ENCODE measurements around the gene CDC27. TPM values are rescaled to one million over a fixed set of nuclear protein-coding genes. Genes with fewer than 3 reads are reported as not detected.
"Not testable (repeated sequence)": the region's sequence is repeated elsewhere in the genome, so short reads cannot be mapped to it uniquely, and the experiment has no call there.

The CDC27 gene
- total RNA-seq, 2 experiments from 2014 or later = 124 to 126 TPM

DNA sequence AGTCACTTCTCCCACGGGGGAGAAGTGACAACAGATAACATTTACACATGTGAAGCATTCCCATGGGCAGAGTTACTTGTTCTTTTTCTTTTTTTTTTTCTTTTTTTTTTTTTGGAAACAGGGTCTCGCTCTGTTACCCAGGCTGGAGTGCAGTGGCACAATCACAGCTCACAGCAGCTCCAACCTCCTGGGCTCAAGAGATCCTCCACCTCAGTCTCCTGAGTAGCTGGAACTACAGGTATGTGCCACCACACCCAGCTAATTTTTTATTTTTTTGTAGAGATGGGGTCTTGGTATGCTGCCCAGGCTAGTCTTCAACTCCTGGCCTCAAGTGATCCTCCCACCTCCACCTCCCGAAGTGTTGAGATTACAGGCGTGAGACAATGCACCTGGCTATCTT lies 20.2 kb downstream of the CDC27 start:
- POLR2A ChIA-PET, CTCF ChIA-PET: not testable (repeated sequence)

DNA sequence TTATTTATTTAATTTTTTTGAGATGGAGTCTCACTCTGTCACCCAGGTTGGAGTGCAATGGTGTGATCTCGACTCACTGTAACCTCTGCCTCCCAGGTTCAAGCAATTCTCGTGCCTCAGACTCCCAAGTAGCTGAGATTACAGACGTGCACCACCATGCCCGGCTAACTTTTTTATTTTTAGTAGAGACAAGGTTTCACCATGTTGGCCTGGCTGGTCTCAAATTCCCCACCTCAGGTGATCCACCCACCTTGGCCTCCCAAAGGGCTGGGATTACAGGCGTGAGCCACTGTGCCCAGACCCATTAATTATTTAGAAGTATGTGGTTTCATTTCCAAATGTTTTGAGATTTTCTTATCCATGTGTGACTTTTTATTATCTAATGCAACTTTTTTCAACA lies 22.2 kb downstream of the CDC27 start:
- POLR2A ChIA-PET, CTCF ChIA-PET: not testable (repeated sequence)

DNA sequence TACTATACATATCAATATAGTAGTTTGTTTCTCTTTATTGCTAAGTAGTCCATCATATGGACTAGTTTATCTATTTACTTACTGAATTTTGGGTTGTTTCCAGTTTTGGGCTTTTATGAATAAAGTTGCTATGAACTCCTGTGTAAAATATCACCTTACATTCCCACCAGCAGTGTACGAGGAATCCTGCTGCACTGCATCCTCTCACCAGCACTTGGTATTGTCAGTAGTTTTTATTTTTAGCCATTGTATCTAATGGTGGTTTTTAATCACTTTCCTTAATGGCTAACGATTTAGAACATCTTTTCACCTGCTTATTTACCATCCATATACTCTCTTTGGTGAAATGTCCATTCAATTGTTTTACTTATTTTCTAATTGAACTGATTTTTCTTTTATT lies 24.0 kb downstream of the CDC27 start:
- POLR2A ChIA-PET = no interaction called here
- CTCF ChIA-PET = no interaction called here

DNA sequence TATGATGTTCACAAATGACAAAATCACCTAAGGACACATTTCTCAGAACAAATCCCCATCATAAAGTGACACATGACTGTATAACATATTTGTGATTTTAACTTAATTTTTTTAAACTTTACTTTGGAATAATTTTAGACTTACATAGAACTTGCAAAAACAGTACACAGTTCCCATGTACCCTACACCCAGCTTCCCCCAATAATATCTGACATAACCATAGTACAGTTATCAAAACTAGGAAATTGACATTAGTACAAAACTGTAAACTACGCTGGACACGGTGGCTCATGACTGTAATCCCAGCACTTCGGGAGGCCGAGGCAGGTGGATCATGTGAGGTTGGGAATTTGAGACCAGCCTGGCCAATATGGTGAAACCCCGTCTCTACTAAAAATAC lies 24.8 kb downstream of the CDC27 start:
- ChIA-PET CTCF (no interaction called here), POLR2A (no interaction called here)

DNA sequence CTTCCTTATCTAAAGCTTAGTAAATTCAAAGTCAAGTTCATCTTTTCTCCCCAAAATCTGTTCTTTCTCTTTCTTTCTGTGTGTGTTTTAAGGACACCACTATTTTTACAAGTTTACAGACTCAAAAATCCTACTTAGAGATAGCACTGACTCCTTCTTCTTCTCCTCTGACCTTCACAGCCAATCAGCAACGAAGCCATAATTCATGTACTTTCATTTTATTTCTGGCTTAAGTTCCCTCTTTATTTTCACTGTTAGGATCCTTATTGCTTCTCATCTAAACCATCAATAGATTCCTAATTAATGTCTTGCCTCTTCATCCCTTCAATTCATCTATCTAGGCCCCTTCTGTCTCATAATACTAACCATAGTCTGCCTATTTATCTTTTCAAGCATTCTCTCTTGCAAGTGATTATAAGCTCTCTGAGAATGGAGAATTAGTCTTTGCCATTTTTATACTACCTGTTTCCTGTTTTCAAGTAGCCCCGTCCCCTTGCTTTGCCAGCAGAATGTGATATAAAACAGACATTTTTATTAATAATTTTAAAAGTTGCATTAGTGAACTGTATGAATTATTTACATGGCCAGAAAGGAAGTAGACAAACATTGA lies 27.0 kb downstream of the CDC27 start:
- ChIA-PET CTCF (no interaction called here), POLR2A (no interaction called here)

DNA sequence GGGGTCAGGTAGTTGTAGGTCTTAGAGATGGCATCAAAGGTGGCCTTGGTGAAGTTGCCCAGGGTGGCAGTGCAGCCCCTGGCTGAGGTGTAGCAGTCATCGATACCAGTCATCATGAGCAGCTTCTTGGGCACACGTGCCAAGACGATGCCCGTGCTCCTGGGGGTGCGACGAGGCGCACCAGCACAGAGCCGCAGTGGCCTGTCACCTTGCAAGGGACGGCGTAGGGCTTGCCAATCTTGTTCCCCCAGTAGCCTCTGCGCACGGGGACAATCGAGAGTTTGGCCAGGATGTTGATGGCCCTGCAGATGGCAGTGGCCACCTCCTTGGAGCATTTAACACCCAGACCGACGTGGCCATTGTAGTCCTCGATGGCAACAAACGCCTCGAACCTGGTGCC lies 29.8 kb downstream of the CDC27 start:
- CTCF ChIA-PET = interaction anchor here (0.7 kb wide), 1 partner anchor 9 kb away, joined by 3 read pairs; no protein-coding TSS in a partner anchor
- POLR2A ChIA-PET = no interaction called here

DNA sequence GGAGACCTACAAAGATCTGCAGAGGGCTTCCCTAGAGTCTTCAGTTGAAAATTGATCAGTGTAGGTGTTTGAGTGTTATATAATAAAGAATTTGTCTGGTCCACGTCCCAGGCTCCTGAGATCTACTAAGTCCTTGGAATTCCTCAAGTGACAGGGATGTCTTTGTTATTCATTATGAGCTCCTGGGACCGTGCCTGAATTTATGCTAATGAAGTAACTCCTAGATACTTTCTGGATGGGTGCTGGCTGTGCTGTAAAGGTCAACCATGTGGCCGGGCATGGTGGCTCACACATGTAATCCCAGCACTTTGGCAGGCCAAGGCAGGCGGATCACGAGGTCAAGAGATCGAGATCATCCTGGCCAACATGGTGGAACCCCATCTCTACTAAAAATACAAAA lies 43.7 kb downstream of the CDC27 start:
- ChIA-PET POLR2A (no interaction called here), CTCF (no interaction called here)

DNA sequence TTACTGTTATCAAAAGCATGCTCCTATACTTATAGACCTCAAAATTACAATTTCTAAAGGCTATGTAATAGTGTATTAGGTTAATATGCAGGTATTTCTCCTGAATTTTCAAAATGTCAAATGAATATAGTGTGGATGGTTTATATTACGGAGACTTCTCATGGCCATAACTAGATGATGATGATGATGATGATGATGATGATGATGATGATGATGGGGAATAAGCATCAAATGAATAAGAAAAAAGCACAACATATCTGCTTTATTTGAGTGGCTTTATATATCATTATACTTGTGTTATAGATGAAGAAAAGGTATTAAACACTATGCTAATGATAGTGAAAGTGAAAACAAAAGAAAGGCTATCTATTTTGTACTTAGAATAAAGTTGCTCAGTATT lies 53.9 kb downstream of the CDC27 start:
- ChIA-PET POLR2A (no interaction called here), CTCF (no interaction called here)

DNA sequence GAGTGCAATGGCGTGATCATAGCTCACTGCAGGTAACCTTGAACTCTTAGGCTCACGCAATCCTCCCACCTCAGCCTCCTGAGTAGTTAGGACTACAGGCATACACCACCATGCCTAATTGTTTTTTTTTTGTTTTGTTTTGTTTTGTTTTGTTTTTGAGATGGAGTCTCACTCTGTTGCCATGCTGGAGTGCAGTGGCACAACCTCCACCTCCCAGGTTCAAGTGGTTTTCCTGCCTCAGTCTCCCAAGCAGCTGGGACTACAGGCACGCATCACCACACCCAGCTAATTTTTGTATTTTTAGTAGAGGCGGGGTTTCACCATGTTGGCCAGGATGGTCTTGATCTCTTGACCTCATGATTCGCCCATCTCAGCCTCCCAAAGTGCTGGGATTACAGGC lies 54.7 kb downstream of the CDC27 start:
- CTCF ChIA-PET, POLR2A ChIA-PET: not testable (repeated sequence)

DNA sequence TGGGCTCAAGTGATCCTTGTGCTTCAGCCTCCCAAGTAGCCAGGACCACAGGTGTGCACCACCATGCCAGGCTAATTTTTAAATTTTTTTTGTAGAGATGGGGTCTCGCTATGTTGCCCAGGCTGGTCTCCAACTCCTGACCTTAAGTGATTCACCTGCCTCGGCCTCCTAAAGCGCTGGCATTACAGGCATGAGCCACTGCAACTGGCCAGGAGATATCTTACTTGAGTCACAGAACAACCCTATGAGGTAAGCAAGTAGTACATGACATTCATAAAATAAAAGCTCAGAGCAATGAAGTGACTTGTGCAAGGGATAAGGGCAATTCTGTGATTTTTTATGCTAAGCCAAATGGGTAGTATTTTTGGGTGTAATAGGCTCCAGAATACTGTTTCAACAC lies 57.3 kb downstream of the CDC27 start:
- ChIA-PET POLR2A (no interaction called here), CTCF (interaction anchor here (1.1 kb wide), 1 partner anchor 11 kb away, joined by 3 read pairs; no protein-coding TSS in a partner anchor)

DNA sequence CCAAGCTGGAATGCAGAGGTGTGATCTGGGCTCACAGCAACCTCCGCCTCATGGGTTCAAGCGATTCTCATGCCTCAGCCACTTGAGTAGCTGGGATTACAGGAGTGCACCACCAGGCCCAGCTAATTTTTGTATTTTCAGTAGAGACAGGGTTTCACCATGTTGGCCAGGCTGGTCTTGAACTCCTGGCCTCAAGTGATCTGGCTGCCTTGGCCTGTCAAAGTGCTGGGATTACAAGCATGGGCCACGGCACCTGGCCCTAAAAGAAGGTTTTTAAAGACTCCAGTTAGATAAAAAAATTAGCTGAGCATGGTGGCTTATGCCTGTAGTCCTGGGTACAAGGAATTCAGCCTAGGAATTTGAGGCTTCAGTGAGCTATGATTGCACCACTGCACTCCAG lies 62.3 kb downstream of the CDC27 start:
- POLR2A ChIA-PET, CTCF ChIA-PET: not testable (repeated sequence)

DNA sequence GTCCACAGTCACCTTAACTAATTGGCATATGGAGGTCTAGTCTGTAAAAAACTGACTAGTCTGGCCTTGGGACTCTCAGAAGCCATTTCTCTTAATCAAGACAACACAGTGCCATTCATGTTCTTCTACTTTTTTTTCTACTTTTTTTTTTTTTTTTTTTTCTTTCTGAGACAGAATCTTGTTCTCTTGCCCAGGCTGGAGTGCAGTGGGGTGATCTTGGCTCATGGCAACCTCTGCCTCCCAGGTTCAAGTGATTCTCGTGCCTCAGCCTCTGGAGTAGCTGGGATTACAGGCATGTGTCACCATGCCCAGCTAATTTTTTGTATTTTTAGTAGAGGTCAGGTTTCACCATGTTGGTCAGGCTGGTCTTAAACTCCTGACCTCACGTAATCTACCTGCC lies 65.8 kb downstream of the CDC27 start:
- POLR2A ChIA-PET, CTCF ChIA-PET: not testable (repeated sequence)

DNA sequence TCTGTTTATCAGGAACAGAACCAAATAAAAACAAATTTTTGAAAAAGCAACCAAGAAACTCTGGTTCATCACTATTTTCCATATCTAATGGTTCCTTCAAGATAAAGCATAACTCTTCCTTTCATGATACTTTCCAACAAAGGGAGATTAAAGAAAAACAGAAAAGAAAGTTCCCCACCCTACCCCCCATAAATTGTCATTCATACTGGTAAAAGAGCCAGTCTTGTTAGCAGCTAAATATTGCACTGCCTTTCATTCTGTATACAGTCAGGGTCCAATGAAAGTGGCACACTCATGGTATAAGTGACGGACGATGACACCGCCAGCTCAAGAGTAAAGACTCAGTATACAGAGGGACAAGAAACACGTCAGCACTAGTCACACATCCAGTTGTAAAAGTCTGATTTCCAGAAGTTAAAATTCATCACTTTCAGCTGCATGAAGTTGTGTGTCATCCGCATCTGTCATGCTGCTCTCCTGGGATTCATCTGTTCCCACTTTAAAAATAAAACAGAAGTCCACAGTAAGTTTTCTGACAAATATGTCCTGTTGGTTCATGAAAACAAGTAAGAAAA lies 68.5 kb downstream of the CDC27 start:
- ChIA-PET CTCF (interaction anchor here (0.9 kb wide), 1 partner anchor 11 kb away, joined by 3 read pairs; no protein-coding TSS in a partner anchor), POLR2A (no interaction called here)

DNA sequence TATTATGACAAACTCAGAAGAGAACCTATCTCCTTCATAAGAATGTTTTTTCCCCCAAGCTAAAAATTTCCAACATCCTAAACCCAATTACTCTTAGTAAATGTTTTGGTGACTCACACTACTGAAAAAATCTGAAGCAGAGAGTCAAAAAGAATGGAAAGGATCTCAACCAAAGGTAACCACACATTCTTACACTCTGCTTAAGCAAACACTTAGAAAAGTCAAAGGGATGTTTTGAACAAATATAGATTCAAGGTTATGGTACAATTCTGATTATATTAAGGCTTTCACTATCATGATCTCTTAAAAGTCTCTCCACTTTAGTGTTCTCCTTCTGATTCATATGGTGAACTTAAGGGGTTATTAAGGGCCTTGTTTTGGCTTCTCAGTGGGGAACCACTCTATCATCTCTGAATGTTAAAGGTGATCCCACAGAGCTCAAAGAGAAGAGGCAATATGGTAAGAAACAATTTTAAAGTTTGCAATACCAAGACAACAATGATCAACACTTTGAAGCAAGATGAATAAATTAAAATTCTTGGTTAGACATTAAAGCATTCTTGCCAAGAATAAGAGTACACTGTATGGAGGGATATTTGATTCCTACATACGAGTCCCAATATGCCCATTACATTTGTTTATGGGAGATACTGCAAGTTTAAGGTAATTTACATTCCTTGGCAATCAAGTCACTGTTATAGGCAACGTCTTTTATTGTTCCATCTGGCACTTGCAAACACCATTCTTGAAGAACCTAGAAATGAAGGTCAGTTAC lies 69.2 kb downstream of the CDC27 start:
- ChIA-PET POLR2A (no interaction called here), CTCF (no interaction called here)

DNA sequence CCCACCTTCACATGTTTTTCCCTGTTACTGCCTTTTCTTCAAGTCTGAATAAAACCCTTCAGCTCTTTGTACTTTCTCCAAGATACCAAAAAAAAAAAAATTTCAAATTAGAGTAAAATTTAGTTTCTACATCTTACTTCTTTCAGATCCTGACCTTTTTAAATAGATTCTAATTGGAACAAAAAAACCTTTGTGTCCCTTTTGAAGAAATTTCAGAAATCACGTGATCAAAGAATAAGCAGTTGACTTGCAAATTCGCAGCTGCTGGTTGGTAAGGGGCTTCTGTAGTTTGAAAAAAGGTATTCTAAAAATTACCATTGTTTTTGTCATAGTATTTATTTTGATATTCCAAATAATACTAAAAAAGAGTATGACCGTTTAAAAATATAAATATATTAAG lies 71.7 kb downstream of the CDC27 start:
- CTCF ChIA-PET = interaction anchor here (0.7 kb wide), 1 partner anchor 16 kb away, joined by 3 read pairs; no protein-coding TSS in a partner anchor
- POLR2A ChIA-PET = no interaction called here

DNA sequence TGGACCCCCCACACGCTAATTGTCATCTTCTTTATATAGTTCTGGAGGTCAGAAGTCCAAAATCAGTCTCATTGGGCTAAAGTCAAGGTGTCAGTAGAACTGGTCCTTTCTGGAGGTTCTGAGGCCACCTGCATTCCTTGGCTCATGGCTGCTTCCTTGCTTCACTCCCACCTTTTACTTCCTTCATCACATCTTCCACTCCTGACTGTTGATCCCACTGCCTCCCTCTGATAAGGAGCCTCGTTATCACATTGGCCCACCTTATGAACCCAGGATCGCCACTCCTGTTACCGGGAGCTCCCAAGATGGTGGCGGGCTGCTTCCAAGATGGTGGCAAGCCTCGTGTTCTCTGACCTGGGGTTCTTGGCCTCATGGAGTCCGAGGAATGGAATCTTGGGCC lies 83.0 kb downstream of the CDC27 start:
- ChIA-PET CTCF (no interaction called here), POLR2A (interaction anchor here (0.5 kb wide), 1 partner anchor 45 kb away, joined by 5 read pairs; no protein-coding TSS in a partner anchor)

DNA sequence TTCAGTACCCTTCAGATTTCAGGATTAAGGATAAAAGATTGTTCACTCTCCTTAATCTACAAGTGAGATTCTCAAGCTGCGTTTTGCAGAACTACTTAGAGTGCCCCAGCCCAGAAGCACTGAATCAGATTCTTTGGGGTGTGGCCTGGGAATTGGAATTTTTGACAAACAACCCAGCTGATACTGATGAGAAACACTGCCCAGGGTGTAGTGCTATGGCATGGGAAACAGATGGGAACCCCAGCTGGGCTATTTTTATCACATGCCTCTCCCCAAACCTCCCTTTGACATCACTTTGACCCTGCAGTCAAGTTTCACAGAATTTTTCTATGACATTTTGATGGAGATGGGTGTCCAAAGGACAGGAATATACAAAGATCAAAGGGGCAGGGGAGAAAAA lies 83.8 kb downstream of the CDC27 start:
- POLR2A ChIA-PET, CTCF ChIA-PET: not testable (repeated sequence)

DNA sequence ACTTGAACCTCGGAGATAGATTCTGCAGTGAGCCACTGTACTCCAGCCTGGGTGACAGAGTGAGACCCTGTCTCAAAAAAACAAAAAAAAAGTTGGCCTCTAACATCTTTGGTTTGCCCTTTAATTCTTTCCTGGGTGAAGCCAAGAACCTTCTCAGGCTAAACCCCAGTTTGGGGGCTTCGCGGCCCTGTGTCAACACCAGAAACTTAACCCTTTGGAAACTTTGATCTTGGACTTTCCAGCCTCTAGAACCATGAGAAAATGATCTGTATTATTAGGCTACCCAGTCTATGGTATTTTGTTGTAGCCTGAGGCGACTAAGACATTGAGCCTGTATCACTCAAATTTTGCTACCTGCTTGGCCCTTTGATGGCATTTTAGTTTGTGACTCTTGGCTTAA lies 86.2 kb downstream of the CDC27 start:
- CTCF ChIA-PET = no interaction called here
- POLR2A ChIA-PET = no interaction called here

DNA sequence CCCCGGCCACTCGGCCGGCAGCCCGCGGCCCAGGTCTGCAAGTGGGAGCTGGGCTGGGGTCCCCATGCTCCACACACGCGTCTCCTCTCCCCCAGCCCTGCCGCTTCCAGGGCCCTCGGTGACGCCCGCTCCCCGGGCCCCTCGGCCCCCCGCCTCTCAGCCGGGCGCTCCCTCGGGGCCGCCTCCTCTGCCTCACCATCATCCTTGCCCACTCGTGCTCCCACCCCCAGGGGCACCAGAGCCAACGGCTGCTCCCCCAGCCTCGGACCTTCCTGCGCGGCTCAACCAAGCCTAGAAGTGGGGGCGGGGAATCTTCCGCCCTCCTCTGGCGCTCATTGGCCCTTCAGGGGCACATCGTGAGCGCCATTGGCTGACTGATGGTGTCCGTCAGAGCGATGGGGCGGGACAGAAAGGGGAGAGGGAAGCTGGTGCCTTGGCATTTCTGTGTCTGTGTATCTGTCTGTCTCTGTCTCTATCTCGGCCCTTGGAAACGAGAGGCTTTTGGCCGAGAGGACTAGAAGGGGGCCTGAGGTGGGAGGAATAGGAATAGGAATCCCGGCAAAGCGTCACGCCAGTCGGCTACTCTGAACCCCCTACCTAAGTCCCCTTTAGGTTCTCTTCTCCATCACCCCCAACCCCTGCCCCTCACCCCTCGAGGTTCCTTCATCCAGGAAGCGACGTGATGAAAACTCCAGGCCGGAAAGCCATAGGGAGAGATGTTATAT lies 88.9 kb downstream of the CDC27 start:
- CTCF ChIA-PET = interaction anchor here (0.6 kb wide), 1 partner anchor 129 kb away, joined by 3 read pairs; no protein-coding TSS in a partner anchor

DNA sequence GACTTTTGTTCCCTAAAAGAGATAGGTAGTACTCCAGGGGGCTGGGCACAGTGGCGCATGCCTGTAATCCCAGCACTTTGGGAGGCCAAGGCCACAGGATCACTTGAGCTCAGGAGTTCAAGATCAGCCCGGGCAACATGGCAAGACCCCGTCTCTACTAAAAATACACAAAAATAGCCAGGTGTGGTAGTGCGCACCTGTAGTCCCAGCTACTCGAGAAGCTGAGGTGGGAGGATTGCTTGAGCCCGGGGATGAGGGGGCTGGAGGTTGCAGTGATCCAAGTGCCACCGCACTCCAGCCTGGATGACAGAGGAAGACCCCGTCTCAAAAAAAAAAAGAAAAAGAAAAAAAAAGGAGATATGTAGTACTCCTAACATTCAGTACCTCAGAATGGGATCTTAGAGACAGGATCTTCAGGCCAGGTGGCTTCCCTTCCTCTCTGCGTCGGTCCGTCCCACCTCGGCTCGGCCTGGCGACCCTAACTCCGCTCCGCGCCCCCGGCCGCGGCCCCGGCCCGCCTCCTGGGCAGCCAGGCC lies 89.6 kb downstream of the CDC27 start:
- CTCF ChIA-PET = interaction anchor here (0.6 kb wide), 1 partner anchor 130 kb away, joined by 3 read pairs; no protein-coding TSS in a partner anchor
- POLR2A ChIA-PET = no interaction called here

More for the DNA sequence above, 88.9 kb downstream of the CDC27 start:
- POLR2A ChIA-PET = no interaction called here
